ENCODE data around the gene NEURL3.
"Not testable (repeated sequence)": the region's sequence is repeated elsewhere in the genome, so short reads cannot be mapped to it uniquely, and the experiment has no call there.

NEURL3 gene

GRCh38 chr2:96505231-96505889 lies at the start of gene NEURL3:
NEURL3 (minus strand) TSS chr2:96505357; CDS start chr2:96505286, 71 bp downstream.
- no peak for DNase-seq

GRCh38 chr2:96554293-96555145 lies 49.4 kb upstream of the NEURL3 start:
- peak; percentile 66 for DNase-seq

DNA sequence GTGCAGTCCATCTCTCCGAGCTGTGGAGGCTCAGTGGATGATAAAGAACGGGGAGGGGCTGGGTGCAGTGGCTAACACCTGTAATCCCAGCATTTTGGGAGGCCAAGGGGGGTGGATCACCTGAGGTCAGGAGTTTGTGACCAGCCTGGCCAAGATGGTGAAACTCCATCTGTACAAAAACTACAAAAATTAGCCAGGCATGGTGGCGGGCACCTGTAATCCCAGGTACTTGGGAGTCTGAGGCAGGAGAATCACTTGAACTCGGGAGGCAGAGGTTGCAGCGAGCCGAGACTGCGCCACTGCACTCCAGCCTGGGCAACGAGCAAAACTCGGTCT lies 48.8 kb upstream of the NEURL3 start:
- not testable (repeated sequence) for DNase-seq

- DNase-seq, result no peak
Observed at GRCh38 chr2:96553176-96553956, 48.2 kb upstream of the NEURL3 start.

GRCh38 chr2:96552315-96553175 lies 47.4 kb upstream of the NEURL3 start:
- DNase-seq, result no peak

GRCh38 chr2:96551605-96552314 lies 46.6 kb upstream of the NEURL3 start:
- no peak for DNase-seq

GRCh38 chr2:96550787-96551604 lies 45.8 kb upstream of the NEURL3 start:
- no peak for DNase-seq

DNA sequence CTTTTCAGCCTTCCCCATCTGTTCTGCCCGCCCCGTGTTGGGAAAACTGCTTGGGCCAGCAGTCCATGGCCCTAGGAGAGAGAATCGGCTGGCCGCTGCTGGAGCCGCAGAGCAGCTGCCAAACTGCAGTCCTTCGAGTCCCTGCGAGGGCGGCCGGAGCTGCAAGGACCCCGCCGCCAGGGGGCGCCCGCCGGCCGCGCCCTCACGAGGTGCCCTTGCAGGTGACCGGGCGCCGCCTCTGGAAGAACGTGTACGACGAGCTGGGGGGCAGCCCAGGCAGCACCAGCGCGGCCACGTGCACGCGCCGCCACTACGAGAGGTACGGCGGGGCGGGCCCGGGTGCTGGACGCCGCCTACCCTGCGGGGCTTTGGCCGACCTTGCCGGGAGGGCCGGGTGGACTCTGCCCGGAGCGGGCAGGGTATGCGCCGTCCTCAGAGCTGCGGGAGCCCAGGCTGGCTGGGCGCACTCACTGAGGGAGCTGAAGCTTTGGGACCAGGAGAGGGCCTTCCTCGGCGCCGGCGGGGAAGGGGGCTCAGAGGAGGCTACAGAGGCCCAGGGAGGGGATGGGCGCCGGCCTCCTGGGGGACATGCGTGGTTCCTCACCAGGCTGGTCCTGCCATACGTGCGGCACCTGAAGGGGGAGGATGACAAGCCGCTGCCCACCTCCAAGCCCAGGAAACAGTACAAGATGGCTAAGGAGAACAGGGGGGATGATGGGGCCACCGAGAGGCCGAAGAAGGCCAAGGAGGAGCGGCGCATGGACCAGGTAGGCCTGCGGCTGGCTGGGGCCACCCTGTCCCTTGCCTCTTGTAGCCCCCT lies 45.0 kb upstream of the NEURL3 start:
- DNase-seq, result no peak

GRCh38 chr2:96549466-96549785 lies 44.3 kb upstream of the NEURL3 start:
- DNase-seq, result no peak

GRCh38 chr2:96548558-96549465 lies 43.7 kb upstream of the NEURL3 start:
- DNase-seq, result no peak

DNA sequence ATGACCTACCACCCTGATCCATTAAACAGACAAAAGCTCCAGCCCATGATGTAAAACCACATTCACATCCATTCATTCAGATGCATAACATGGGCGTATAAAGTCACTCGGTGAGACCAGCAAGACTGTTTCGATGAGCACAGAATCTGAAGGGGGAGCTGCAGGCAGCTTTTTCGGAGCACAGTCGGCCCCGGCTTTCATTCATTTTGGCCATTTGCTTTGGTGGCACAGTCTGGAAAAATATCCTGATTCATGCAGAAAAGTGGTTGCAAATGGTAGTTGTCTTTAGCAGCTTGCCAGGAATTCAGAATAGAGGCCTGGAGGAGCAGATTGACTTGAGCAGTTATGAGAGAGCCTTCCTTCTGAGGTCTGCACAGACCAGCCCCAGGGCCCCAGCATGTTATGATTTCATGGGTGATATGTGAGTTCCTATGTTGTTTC lies 42.6 kb upstream of the NEURL3 start:
- DNase-seq, result no peak

DNA sequence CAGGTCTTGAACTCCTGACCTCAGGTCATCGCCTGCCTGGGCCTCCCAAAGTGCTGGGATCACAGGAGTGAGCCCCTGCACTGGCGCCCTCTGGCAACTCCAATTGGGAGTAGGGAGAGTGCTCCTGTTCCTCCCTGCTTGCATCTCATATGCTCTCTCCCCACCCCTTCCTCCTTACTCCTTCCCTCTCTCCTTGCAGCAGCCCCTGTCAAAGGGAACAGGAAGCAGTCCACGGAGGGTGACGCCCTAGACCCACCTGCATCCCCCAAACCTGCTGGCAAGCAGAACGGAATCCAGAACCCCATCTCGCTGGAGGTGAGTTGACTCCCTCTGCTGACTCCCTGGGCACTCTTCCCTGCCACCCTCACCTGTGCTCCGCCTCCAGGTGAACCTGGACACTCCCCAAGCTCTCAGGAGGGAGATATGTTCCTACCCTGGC lies 42.1 kb upstream of the NEURL3 start:
- no peak for DNase-seq

DNA sequence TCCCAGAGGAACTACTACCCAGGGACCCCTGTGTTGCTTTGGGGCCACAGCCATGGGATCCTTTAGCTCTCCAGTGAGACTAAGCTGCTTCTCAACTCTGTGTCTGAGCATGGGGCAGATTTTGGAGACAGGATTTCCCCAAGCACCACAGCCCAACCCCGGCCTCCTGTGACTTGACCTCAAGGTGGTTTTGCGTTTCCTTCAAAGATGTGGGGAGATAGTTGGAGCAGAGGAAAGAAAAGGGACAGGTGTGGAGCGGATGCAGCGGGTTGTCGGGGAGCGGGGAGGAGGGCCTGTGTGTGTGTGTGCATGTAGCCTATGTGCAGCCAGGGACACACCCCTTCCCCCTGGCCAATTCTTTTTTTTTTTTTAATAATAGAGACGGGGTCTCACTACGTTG lies 41.6 kb upstream of the NEURL3 start:
- no peak for DNase-seq

- DNase-seq, result no peak
Observed at GRCh38 chr2:96546321-96546720, 41.2 kb upstream of the NEURL3 start.

DNA sequence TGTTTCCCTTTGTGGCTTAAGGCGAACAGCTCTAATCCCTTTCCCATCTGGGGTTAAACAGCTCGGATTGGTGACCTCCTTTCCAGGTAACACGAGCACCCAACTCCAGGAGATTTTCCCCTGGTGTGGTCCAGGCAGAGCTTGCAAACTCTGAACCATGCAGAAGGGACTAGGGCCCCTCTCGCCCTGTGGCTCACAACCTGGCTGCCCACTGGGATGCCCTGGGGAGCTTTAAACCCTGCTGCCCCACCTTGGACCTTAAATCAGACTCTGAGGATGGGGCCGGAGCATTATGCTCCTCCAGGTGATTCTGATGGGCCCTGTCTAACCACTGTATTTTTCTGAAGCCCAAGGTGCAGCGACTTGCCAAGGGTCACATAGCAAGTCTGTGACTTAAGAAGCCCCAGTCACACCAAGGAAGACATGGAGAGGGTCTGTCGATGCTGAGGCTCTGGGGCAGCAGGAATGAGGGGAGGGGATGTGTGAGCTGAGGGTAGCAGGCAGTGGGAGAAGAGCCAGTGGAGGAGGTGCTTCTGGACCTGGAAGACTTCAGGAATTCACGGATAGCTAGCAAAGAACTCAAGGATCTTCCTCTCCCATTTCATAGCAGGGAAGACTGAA lies 37.3 kb upstream of the NEURL3 start:
- no peak for DNase-seq

DNA sequence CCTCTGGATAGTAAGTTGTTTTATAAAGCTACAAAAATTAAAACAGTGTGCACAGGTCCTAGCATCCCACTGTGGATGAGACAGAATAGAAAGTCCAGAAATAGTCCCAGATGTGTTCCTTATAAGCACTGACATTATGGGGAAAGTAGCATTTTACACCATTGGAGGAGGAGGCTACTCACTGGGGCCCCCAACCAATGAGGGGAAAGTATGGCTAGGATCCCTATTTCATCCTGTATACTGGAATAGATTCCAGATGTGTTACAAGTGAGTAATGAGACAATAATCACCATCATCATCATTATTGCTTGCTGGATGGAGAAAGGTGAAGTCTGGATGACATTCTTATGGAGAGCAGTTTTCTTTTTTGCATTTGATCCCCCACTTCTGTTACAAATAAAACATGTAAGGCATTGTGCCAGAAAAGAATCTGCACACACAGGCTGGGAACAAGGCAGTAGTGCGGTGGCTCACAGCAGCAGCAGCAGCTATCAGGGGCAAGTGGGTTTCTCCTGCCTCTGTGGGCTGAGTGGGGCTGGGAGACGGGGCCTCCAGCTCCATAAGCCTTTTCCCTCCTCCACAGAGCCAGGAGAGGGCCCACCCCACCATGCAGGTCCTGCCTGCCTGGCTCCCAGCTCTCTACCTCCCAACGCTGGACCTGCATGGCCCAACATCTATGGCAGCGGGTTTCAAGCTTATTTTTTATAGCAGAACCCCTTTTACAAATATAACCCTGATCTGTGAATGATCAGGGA lies 36.4 kb upstream of the NEURL3 start:
- no peak for DNase-seq

DNA sequence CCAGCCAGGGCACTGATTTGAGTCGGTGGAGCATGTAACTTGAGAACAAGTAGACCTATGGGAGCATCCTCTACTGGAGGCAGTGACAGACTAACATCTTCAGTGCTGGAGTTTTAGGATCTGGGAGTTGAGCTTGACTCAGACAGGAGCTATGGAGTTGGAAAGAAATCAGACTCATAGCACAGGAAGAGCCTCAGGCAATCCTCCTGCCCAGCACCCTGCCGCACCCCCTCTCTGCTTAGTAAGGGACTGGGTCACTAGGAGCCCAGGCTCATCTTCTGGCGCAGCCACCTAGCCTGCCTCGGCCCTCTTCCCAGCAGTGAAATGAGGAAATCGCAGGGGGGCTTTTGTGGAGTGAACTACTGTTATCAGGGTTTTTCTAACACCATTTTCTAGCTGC lies 35.0 kb upstream of the NEURL3 start:
- no peak for DNase-seq
